ENCODE data around the gene KIAA1755.

KIAA1755 gene

DNA sequence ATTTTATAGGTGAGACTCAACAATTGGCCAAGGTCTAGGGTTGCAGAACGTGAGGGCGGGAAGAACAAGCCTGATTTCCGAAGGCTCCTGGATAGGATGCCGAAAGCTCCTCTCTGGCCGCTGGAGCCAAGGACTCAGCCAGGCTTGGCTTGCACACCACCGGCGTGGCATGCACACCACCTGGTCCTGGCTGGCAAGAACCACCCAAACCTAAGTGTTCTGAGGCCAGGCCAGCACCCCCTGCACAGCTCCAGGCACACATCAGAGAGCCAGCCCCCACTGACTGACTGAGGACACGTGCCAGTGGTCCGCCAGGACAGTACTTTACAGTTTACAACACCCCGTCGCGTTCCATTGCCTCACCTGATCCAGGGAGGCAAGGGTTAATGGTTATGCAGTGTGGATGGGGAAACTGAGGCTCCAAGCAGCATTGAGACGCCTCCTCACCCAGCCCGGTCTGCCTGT is 95.9 kb downstream of the KIAA1755 start:
- no peak for DNase-seq

GRCh38 chr20:38164069-38164468 is 96.5 kb downstream of the KIAA1755 start:
- no peak for DNase-seq

- no peak for DNase-seq
These were observed 97.4 kb downstream of the KIAA1755 start for GRCh38 chr20:38162878-38163875.

- DNase-seq: no peak
These were observed 98.4 kb downstream of the KIAA1755 start for GRCh38 chr20:38162149-38162548.

DNA sequence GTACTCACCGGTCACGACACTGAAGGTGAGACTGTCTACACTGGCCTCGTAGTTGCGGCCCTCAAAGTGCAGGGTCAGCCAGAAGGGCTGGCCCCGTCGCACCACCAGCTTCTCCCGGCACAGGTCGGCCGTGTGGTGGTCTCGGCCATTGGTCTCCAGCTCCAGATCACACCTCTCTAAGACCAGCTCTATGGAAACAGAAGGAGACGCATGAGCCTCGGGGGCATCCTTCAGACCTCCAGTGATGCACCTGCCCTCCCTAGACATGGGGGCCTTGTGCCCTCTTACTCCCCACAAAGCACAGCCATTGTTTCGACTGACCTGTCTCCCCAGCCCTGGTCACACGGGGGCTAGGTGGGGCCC is 99.1 kb downstream of the KIAA1755 start:
- DNase-seq: no peak

All from cerebellar nuclear complex (tissue), 1 donor.